HepG2 (cell line): ENCODE measurements around the gene NCCRP1. TPM values are rescaled to one million over a fixed set of nuclear protein-coding genes. Genes with fewer than 3 reads are reported as not detected.

Source experiments
- ATAC-seq: fragments of 200-7000 bp; cut with Tn5 transposase; 3 replicates; pipeline ENCODE4 v1.9.1; 2020; ENCODE audit warnings: mild to moderate bottlenecking, moderate library complexity
- Bru-seq: library from RNA; stranded (reverse); fragments of 400-500 nt; gene quantifications from one replicate; lab custom pipeline; 2021; lab: Mats Ljungman, UMichigan
- BruChase-seq, 2 experiments: library from RNA; stranded (reverse); fragments of 400-500 nt; gene quantifications; one replicate each; lab custom pipeline; 2021; lab: Mats Ljungman, UMichigan
- BruUV-seq: library from RNA; stranded (reverse); fragments of 400-500 nt; replicated peaks from 2 replicates; lab custom pipeline; 2021; lab: Mats Ljungman, UMichigan
- CTCF ChIA-PET: fragments of 300-600 bp; formaldehyde crosslinking; extraction: SDS; loops from one replicate; lab custom pipeline; 2021; ENCODE audit warnings: low total read pairs, inconsistent platforms, low intra/inter-chr PET ratio; lab: Yijun Ruan, JAX
- POLR2A ChIA-PET: fragments of 350-600 bp; sonication (Branson Sonifier 250); formaldehyde crosslinking; loops from one replicate; lab custom pipeline; 2020; ENCODE audit warnings: antibody characterized with exemption, inconsistent platforms; lab: Yijun Ruan, JAX
- DNase-seq: peaks from one replicate; pipeline ENCODE4 v3.0.0-alpha.2; 2015; ENCODE audit warnings: low spot score
- FAIRE-seq: peaks from 3 replicates; lab custom pipeline; 2011; peaks lifted over from hg19 to GRCh38; lab: Jason Lieb, UNC
- H2AFZ ChIP-seq: one replicate; pipeline ENCODE4 v1.6.1; 2011; ENCODE audit warnings: low read length, inconsistent platforms
- H3K27ac ChIP-seq: fragments of 300-600 bp; 3 replicates; pipeline ENCODE4 v1.8.0; 2011; ENCODE audit warnings: mixed run types, mild to moderate bottlenecking, mixed read lengths, low read length, inconsistent platforms; ENCODE audit not compliant: insufficient read depth; ENCODE audit errors: extremely low read length
- H3K27me3 ChIP-seq, 2 experiments: fragments of 200-600 bp in 1 of 2; 2 replicates in 1 of 2; 3 replicates in 1 of 2; pipeline versions ENCODE4 v1.6.0 to v1.8.0; 2011; ENCODE audit warnings: low read length in 2 of 2, mild to moderate bottlenecking in 2 of 2, moderate library complexity in 2 of 2, inconsistent platforms in 1 of 2; ENCODE audit not compliant: insufficient read depth in 2 of 2, control insufficient read depth in 1 of 2
- H3K36me3 ChIP-seq, 2 experiments: fragments of 200-600 bp in 1 of 2; replicated peaks in 1 of 2; 2 replicates in 1 of 2; 3 replicates in 1 of 2; pipeline versions ENCODE4 v1.5.1 to v1.8.0; 2011; ENCODE audit warnings: low read length in 2 of 2, inconsistent platforms in 1 of 2; ENCODE audit not compliant: insufficient read depth in 2 of 2, control insufficient read depth in 1 of 2
- H3K4me1 ChIP-seq: 2 replicates; pipeline ENCODE4 v1.5.1; 2012; ENCODE audit warnings: low read length, inconsistent platforms; ENCODE audit not compliant: insufficient read depth
- H3K4me2 ChIP-seq: 2 replicates; pipeline ENCODE4 v1.6.0; 2011; ENCODE audit warnings: low read depth, low read length, inconsistent platforms
- H3K4me3 ChIP-seq, 3 experiments: fragments of 200-600 bp in 1 of 3; sonication (generic), shearing (Covaris generic) in 1 of 3; replicated peaks in 1 of 3; 2 replicates each; pipeline ENCODE4 v1.5.1; 2011 to 2016; ENCODE audit warnings: low read length in 3 of 3, inconsistent platforms in 2 of 3, low read depth in 2 of 3, mild to moderate bottlenecking in 2 of 3, control low read depth in 1 of 3, mixed read lengths in 1 of 3; ENCODE audit not compliant: insufficient read depth in 1 of 3
- H3K79me2 ChIP-seq: one replicate; pipeline ENCODE4 v1.6.1; 2011; ENCODE audit warnings: low read length, inconsistent platforms; ENCODE audit not compliant: insufficient read depth
- H3K9ac ChIP-seq: 2 replicates; pipeline ENCODE4 v1.6.0; 2011; ENCODE audit warnings: mild to moderate bottlenecking, low read depth, low read length, inconsistent platforms; ENCODE audit not compliant: insufficient read depth
- H3K9me3 ChIP-seq: 2 replicates; pipeline ENCODE4 v1.5.1; 2012; ENCODE audit warnings: mild to moderate bottlenecking, low read length
- H4K20me1 ChIP-seq: 2 replicates; pipeline ENCODE4 v1.6.0; 2011; ENCODE audit warnings: inconsistent platforms, mild to moderate bottlenecking, low read length, moderate library complexity; ENCODE audit not compliant: insufficient read depth
- DDIT3 ChIP-seq: sonication (generic); formaldehyde crosslinking; IDR thresholded peaks from 2 replicates; pipeline ENCODE4 v1.4.0; 2020; ENCODE audit warnings: mild to moderate bottlenecking, missing genetic modification reagents
- FOXO4 ChIP-seq: sonication (generic); formaldehyde crosslinking; conservative IDR thresholded peaks from 2 replicates; pipeline ENCODE4 v1.8.1; 2023; ENCODE audit warnings: missing genetic modification reagents
- HES4 ChIP-seq: sonication (generic); formaldehyde crosslinking; IDR thresholded peaks from 2 replicates; pipeline ENCODE4 v1.9.0; 2021; ENCODE audit warnings: mild to moderate bottlenecking, missing genetic modification reagents, borderline replicate concordance
- NFAT5 ChIP-seq: sonication (generic); formaldehyde crosslinking; IDR thresholded peaks from 2 replicates; pipeline ENCODE4 v1.4.0; 2020; ENCODE audit warnings: missing genetic modification reagents
- ZNF143 ChIP-seq: sonication (generic); formaldehyde crosslinking; IDR thresholded peaks from 2 replicates; pipeline ENCODE4 v1.4.0; 2020; ENCODE audit warnings: missing genetic modification reagents
- ZNF382 ChIP-seq: sonication (generic); formaldehyde crosslinking; IDR thresholded peaks from 2 replicates; pipeline ENCODE4 v1.5.0; 2020; ENCODE audit warnings: missing genetic modification reagents, mild to moderate bottlenecking, borderline replicate concordance
- ZNF713 ChIP-seq: sonication (generic); formaldehyde crosslinking; IDR thresholded peaks from 2 replicates; pipeline ENCODE4 v1.4.0; 2020; ENCODE audit warnings: mild to moderate bottlenecking, missing genetic modification reagents
- WGBS: methylation state at CpG from one replicate; pipeline ENCODE4 v1.1.6; 2017; ENCODE audit warnings: low lambda C conversion rate; 5-methylcytosine and 5-hydroxymethylcytosine counted together
- in situ Hi-C: cut with HindIII; loops from 2 replicates; pipeline ENCODE4 v1.10.0; 2017; ENCODE audit warnings: low pct_unique_long_range_greater_than_20kb; ENCODE audit not compliant: extremely low pct_ligation_motif_present
- intact Hi-C: fragments of 100-400 bp; cut with micrococcal nuclease; formaldehyde crosslinking; loops from one replicate; pipeline ENCODE4 v1.10.0; 2022; ENCODE audit not compliant: unreplicated experiment
- long read RNA-seq, 2 experiments: library from RNA in 1 of 2; library from polyadenylated mRNA in 1 of 2; stranded (forward) in 1 of 2; unstranded in 1 of 2; transcript quantifications; one replicate each; pipeline ENCODE4 v2.0.0, GENCODE V29; 2019 to 2022
- polyA minus RNA-seq, 3 experiments: library from RNA; depleted of rRNA, polyadenylated mRNA; stranded (reverse); fragments of >200 nt; gene quantifications; 2 replicates each; pipeline ENCODE4 v1.2.3, GENCODE V29; 2011; ENCODE audit warnings: low replicate concordance in 1 of 3
- polyA plus RNA-seq, 8 experiments: library from polyadenylated mRNA; depleted of rRNA in 3 of 8; stranded (reverse) in 7 of 8; unstranded in 1 of 8; fragments of >200 nt; fragmentation: Illumina TruSeq in 4 of 8; extraction: Trizol in 4 of 8; gene quantifications; 2 replicates each; pipeline versions ENCODE4 v1.2.1 to v1.2.3, GENCODE V29; 2011 to 2016; ENCODE audit warnings: low read depth in 4 of 8, missing spikeins in 1 of 8, mixed read lengths in 1 of 8; ENCODE audit not compliant: insufficient read depth in 1 of 8
- total RNA-seq, 5 experiments: library from RNA; depleted of rRNA; stranded (reverse); fragments of >200 nt; fragmentation: Illumina TruSeq; extraction: Trizol; gene quantifications; 2 replicates each; pipeline ENCODE4 v1.2.3, GENCODE V29; 2016; ENCODE audit warnings: low read depth in 1 of 5

Gene NCCRP1
- total RNA-seq (2016; rRNA removed; fragmentation: Illumina TruSeq; extraction: Trizol) (not detected in 2 replicates), polyA plus RNA-seq (2011; rRNA removed) (not detected in 2 replicates), polyA minus RNA-seq (2011; rRNA and poly(A)+ RNA removed; ENCODE audit: low replicate concordance) (0.06 and 0.70 TPM in 2 replicates), Bru-seq, nascent RNA (not detected), BruChase-seq, experiment 1, labeled RNA remaining after a 6-hour chase (percentile 21 among the genes with signal in this experiment), BruChase-seq, experiment 2, labeled RNA remaining after a 2-hour chase (percentile 8 among the genes with signal in this experiment)
- total RNA-seq (2016; cell fraction: cytosol; rRNA removed; fragmentation: Illumina TruSeq; extraction: Trizol; ENCODE audit: low read depth) = not detected in 2 replicates
- not detected in 2 replicates for total RNA-seq (2016; cell fraction: insoluble cytoplasmic fraction; rRNA removed; fragmentation: Illumina TruSeq; extraction: Trizol)
- not detected in 2 replicates for total RNA-seq (2016; cell fraction: membrane; rRNA removed; fragmentation: Illumina TruSeq; extraction: Trizol)
- total RNA-seq (2016; cell fraction: nucleus; rRNA removed; fragmentation: Illumina TruSeq; extraction: Trizol) = not detected in 2 replicates
- not detected in 2 replicates for polyA plus RNA-seq (2011; cell fraction: cytosol; rRNA removed)
- not detected in 2 replicates for polyA plus RNA-seq (2011; cell fraction: nucleus; rRNA removed)
- polyA plus RNA-seq (2012) = not detected in 2 replicates
- polyA plus RNA-seq (2016; cell fraction: cytosol; fragmentation: Illumina TruSeq; extraction: Trizol; ENCODE audit: low read depth) = not detected in 2 replicates
- polyA plus RNA-seq (2016; cell fraction: insoluble cytoplasmic fraction; fragmentation: Illumina TruSeq; extraction: Trizol; ENCODE audit: low read depth) = not detected in 2 replicates
- not detected in 2 replicates for polyA plus RNA-seq (2016; cell fraction: membrane; fragmentation: Illumina TruSeq; extraction: Trizol; ENCODE audit: low read depth)
- polyA plus RNA-seq (2016; cell fraction: nucleus; fragmentation: Illumina TruSeq; extraction: Trizol; ENCODE audit: insufficient read depth, low read depth) = not detected in 2 replicates
- polyA minus RNA-seq (2011; cell fraction: cytosol; rRNA and poly(A)+ RNA removed) = not detected in 2 replicates
- not detected in 2 replicates for polyA minus RNA-seq (2011; cell fraction: nucleus; rRNA and poly(A)+ RNA removed)
- long read RNA-seq, experiment 1 = 0 reads
- long read RNA-seq, experiment 2 = 0 reads

DNA sequence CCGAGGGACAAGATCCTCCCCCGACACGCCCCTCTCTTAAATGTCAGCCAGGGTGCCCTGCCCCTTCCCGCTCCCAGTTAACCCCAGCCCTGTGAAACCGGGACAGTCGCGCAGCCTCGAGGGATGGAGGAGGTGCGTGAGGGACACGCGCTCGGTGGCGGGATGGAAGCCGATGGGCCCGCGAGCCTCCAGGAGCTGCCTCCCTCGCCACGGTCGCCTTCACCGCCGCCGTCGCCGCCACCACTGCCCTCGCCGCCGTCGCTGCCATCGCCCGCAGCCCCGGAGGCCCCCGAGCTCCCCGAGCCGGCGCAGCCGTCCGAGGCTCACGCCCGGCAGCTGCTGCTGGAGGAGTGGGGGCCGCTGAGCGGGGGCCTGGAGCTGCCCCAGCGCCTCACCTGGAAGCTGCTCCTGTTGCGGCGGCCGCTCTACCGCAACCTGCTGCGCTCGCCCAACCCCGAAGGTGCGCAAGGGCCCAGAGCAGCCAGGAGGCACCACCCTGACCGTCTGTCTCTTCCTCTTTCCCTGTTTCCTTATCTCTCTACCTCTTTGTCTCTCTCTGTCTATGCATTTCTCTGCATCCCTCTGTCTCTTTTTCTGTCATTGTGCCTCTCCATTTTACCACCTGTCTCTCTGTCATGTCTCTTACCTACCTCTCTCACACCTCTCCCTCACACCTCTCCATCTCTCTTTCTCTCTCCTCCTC lies at the start of gene NCCRP1:
Gene NCCRP1, plus strand, starts transcription at position 105 of the 703 bp plus-strand sequence. Its CDS starts 19 bp downstream, at position 124.
- DNase-seq = no peak
- peaks cover 15% of the 10 kb centered on the region for H3K4me1 ChIP-seq
- H3K79me2 ChIP-seq = no peaks in the 10 kb centered on the region
- no peaks in the 10 kb centered on the region for H3K9me3 ChIP-seq
- H3K9ac ChIP-seq = no peak within 1 kb of the TSS
- H3K4me2 ChIP-seq = peak within 1 kb of the TSS; percentile 23; the same call in 1 of the 2 replicates
- in situ Hi-C loops = no loop called here
- POLR2A ChIA-PET = no interaction called here
- FAIRE-seq = no peak
- intact Hi-C loops = no loop called here
- CTCF ChIA-PET = no interaction called here
- no peak within 1 kb of the TSS; a peak in 1 of 6 replicates for H3K4me3 ChIP-seq
- 26% methylated on average over 9 of the region's 51 CpGs for WGBS
- peaks cover 5 to 52% of the 10 kb centered on the region in 2 experiments for H3K27me3 ChIP-seq
- BruUV-seq = no TSS peak
- no peak for ATAC-seq
- no peaks in the 10 kb centered on the region for H4K20me1 ChIP-seq
- H3K27ac ChIP-seq = no peak within 1 kb of the TSS
- no peaks in the 10 kb centered on the region for H3K36me3 ChIP-seq
- no peak within 1 kb of the TSS for H2AFZ ChIP-seq
- no peak for TF ChIP-seq DDIT3 (CRISPR knock-in tag)
- no peak for TF ChIP-seq NFAT5 (CRISPR knock-in tag)
- no peak for TF ChIP-seq HES4
- TF ChIP-seq ZNF713 (CRISPR knock-in tag) = no peak
- no peak for TF ChIP-seq ZNF143
- no peak for TF ChIP-seq ZNF382 (CRISPR knock-in tag)
- TF ChIP-seq FOXO4 (CRISPR knock-in tag) = no peak
